MM.1S (cell line): ENCODE measurements around the gene IQSEC1.

ENCODE experiments used
- EZH2phosphoT487 ChIP-seq: fragments of 300-600 bp; sonication (generic); IDR thresholded peaks from 2 replicates; pipeline ENCODE4 v1.6.1; 2018; ENCODE audit warnings: antibody characterized with exemption, low read length
- TF ChIP-seq, protein P1 (sequence below): fragments of 300-600 bp; sonication (generic); IDR thresholded peaks from 2 replicates; pipeline ENCODE4 v1.5.1; 2016; ENCODE audit warnings: antibody characterized with exemption, low read length, mixed read lengths

DNA sequence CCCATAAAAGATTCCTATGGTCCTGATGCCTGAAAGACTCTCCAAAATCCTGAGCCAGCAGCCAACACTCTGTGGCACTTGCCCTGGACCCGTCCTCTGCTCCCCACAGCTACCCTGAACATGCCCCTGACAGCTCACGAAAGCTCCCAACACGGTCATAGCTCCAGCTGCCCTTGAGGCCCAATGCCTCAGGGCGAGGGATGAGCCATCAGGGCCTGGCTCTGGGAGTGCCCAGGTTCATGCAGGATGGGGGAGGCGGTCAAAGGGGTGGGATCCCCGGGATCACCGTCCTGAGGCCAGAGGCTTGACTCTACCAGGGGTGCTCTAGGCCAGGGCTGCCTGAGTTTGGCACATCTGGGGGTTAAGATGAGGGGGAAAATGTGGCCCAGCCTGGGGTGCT lies 159.1 kb downstream of the IQSEC1 start:
- TF ChIP-seq, protein P1, sequence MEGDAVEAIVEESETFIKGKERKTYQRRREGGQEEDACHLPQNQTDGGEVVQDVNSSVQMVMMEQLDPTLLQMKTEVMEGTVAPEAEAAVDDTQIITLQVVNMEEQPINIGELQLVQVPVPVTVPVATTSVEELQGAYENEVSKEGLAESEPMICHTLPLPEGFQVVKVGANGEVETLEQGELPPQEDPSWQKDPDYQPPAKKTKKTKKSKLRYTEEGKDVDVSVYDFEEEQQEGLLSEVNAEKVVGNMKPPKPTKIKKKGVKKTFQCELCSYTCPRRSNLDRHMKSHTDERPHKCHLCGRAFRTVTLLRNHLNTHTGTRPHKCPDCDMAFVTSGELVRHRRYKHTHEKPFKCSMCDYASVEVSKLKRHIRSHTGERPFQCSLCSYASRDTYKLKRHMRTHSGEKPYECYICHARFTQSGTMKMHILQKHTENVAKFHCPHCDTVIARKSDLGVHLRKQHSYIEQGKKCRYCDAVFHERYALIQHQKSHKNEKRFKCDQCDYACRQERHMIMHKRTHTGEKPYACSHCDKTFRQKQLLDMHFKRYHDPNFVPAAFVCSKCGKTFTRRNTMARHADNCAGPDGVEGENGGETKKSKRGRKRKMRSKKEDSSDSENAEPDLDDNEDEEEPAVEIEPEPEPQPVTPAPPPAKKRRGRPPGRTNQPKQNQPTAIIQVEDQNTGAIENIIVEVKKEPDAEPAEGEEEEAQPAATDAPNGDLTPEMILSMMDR = no peak
- no peak for TF ChIP-seq EZH2phosphoT487
